ENCODE results near the gene CHRD.
"Not testable (repeated sequence)": the region's sequence is repeated elsewhere in the genome, so short reads cannot be mapped to it uniquely, and the experiment has no call there.

The CHRD gene

GRCh38 chr3:184428561-184429175 lies 48.8 kb downstream of the CHRD start:
- DNase-seq, result no peak

GRCh38 chr3:184429786-184430185 lies 49.9 kb downstream of the CHRD start:
- DNase-seq, result no peak

GRCh38 chr3:184430940-184431339 lies 51.1 kb downstream of the CHRD start:
- no peak for DNase-seq

GRCh38 chr3:184433178-184433577 lies 53.3 kb downstream of the CHRD start:
- DNase-seq, result not testable (repeated sequence)

GRCh38 chr3:184439096-184439495 lies 59.2 kb downstream of the CHRD start:
- DNase-seq, result no peak
